CD4-positive, alpha-beta T cell treated with Interleukin-1 beta for 1 hour (primary cell): ENCODE data around the gene GPR68.
"Not testable (repeated sequence)": the region's sequence is repeated elsewhere in the genome, so short reads cannot be mapped to it uniquely, and the experiment has no call there.

Experiments
- DNase-seq, 2 donors: peaks; one replicate each; pipeline ENCODE4 v3.0.0-alpha.2; 2020 to 2022

GPR68 gene

GRCh38 chr14:91187271-91187670, 57.2 kb downstream of the GPR68 start:
- no peak for DNase-seq

- DNase-seq: no peak
Measured at GRCh38 chr14:91186515-91187066, 57.9 kb downstream of the GPR68 start.

GRCh38 chr14:91185721-91186120, 58.8 kb downstream of the GPR68 start:
- DNase-seq: no peak

GRCh38 chr14:91184559-91184958, 59.9 kb downstream of the GPR68 start:
- no peak for DNase-seq

GRCh38 chr14:91182753-91183152, 61.8 kb downstream of the GPR68 start:
- not testable (repeated sequence) for DNase-seq
